H9 (cell line): ENCODE data around the gene C1orf94. TPM values are rescaled to one million over a fixed set of nuclear protein-coding genes. Genes with fewer than 3 reads are reported as not detected.

ENCODE experiments used
- DNase-seq: peaks from one replicate; pipeline ENCODE4 v3.0.0-alpha.2; 2017
- H2AFZ ChIP-seq: one replicate; pipeline ENCODE4 v1.6.1; 2013; ENCODE audit warnings: mild to moderate bottlenecking, low read length, control low read depth, moderate library complexity
- H2AK5ac ChIP-seq: 2 replicates; pipeline ENCODE4 v1.6.1; 2013; ENCODE audit warnings: low read length, control low read depth, mixed read lengths; ENCODE audit not compliant: insufficient read length
- H2BK120ac ChIP-seq: one replicate; pipeline ENCODE4 v1.6.1; 2013; ENCODE audit warnings: low read depth, mild to moderate bottlenecking, low read length, control low read depth, inconsistent platforms; ENCODE audit not compliant: poor library complexity, severe bottlenecking
- H2BK12ac ChIP-seq: 2 replicates; pipeline ENCODE4 v1.6.1; 2013; ENCODE audit warnings: low read length, control low read depth, mixed read lengths, low read depth; ENCODE audit not compliant: insufficient read length
- H2BK15ac ChIP-seq: 2 replicates; pipeline ENCODE4 v1.6.1; 2013; ENCODE audit warnings: low read depth, low read length, control low read depth
- H2BK20ac ChIP-seq: one replicate; pipeline ENCODE4 v1.6.1; 2013; ENCODE audit warnings: low read depth, mild to moderate bottlenecking, low read length, control low read depth, inconsistent platforms; ENCODE audit not compliant: poor library complexity, severe bottlenecking
- H2BK5ac ChIP-seq: 2 replicates; pipeline ENCODE4 v1.6.1; 2013; ENCODE audit warnings: low read length, control low read depth, mixed read lengths; ENCODE audit not compliant: insufficient read length
- H3K14ac ChIP-seq: 2 replicates; pipeline ENCODE4 v1.6.1; 2013; ENCODE audit warnings: low read length, control low read depth; ENCODE audit not compliant: insufficient read depth
- H3K18ac ChIP-seq: 2 replicates; pipeline ENCODE4 v1.6.1; 2013; ENCODE audit warnings: low read depth, mild to moderate bottlenecking, mixed read lengths, low read length, control low read depth; ENCODE audit not compliant: insufficient read length
- H3K23ac ChIP-seq: 2 replicates; pipeline ENCODE4 v1.6.1; 2013; ENCODE audit warnings: low read length, control low read depth, mixed read lengths, low read depth; ENCODE audit not compliant: insufficient read length
- H3K23me2 ChIP-seq: 2 replicates; pipeline ENCODE4 v1.6.1; 2013; ENCODE audit warnings: low read depth, mild to moderate bottlenecking, mixed read lengths, low read length, control low read depth; ENCODE audit not compliant: insufficient read length, poor library complexity, severe bottlenecking
- H3K27ac ChIP-seq: 2 replicates; pipeline ENCODE4 v1.5.1; 2013; ENCODE audit warnings: low read length, control low read depth, mixed read lengths, low read depth; ENCODE audit not compliant: insufficient read length
- H3K27me3 ChIP-seq: 2 replicates; pipeline ENCODE4 v1.6.1; 2013; ENCODE audit warnings: low read length, control low read depth, inconsistent platforms; ENCODE audit not compliant: insufficient read depth
- H3K4ac ChIP-seq: 2 replicates; pipeline ENCODE4 v1.6.1; 2013; ENCODE audit warnings: low read depth, mild to moderate bottlenecking, control low read depth, inconsistent platforms, low read length, moderate library complexity
- H3K4me1 ChIP-seq: 2 replicates; pipeline ENCODE4 v1.6.1; 2013; ENCODE audit warnings: low read length, control low read depth, inconsistent platforms; ENCODE audit not compliant: insufficient read depth
- H3K4me2 ChIP-seq: 2 replicates; pipeline ENCODE4 v1.6.1; 2013; ENCODE audit warnings: low read length, control low read depth, mixed read lengths; ENCODE audit not compliant: insufficient read length, insufficient read depth
- H3K56ac ChIP-seq: 2 replicates; pipeline ENCODE4 v1.6.1; 2013; ENCODE audit warnings: low read depth, mild to moderate bottlenecking, mixed read lengths, low read length, control low read depth; ENCODE audit not compliant: insufficient read length
- H3K79me1 ChIP-seq: 2 replicates; pipeline ENCODE4 v1.6.1; 2013; ENCODE audit warnings: low read depth, mild to moderate bottlenecking, moderate library complexity, low read length, control low read depth, inconsistent platforms; ENCODE audit not compliant: insufficient read depth, poor library complexity, severe bottlenecking
- H3K79me2 ChIP-seq: 2 replicates; pipeline ENCODE4 v1.6.1; 2013; ENCODE audit warnings: low read length, control low read depth, inconsistent platforms; ENCODE audit not compliant: insufficient read depth
- H3K9ac ChIP-seq: 2 replicates; pipeline ENCODE4 v1.6.1; 2013; ENCODE audit warnings: low read length, control low read depth, mixed read lengths; ENCODE audit not compliant: insufficient read length; ENCODE audit errors: extremely low read depth
- H3K9me3 ChIP-seq: one replicate; pipeline ENCODE4 v1.6.1; 2013; ENCODE audit warnings: low read depth, low read length, inconsistent platforms; ENCODE audit not compliant: control insufficient read depth
- H3T11ph ChIP-seq: one replicate; pipeline ENCODE4 v1.6.1; 2013; ENCODE audit warnings: mild to moderate bottlenecking, low read length, control low read depth, inconsistent platforms
- H4K20me1 ChIP-seq: one replicate; pipeline ENCODE4 v1.6.1; 2013; ENCODE audit not compliant: control insufficient read depth, insufficient read length, insufficient read depth
- H4K5ac ChIP-seq: 2 replicates; pipeline ENCODE4 v1.6.1; 2013; ENCODE audit warnings: low read depth, mild to moderate bottlenecking, mixed read lengths, low read length, control low read depth; ENCODE audit not compliant: insufficient read length
- H4K8ac ChIP-seq: replicated peaks from 2 replicates; pipeline ENCODE4 v1.6.1; 2013; ENCODE audit warnings: low read length, control low read depth, mixed read lengths, low read depth; ENCODE audit not compliant: insufficient read length
- H4K91ac ChIP-seq: 2 replicates; pipeline ENCODE4 v1.6.1; 2013; ENCODE audit warnings: low read depth, mild to moderate bottlenecking, moderate library complexity, mixed read lengths, low read length, control low read depth; ENCODE audit not compliant: insufficient read length
- H3K27ac Mint-ChIP-seq, 3 experiments: 2 replicates in 2 of 3; 3 replicates in 1 of 3; pipeline ENCODE4 v1.8.0; 2020 to 2021; ENCODE audit warnings: mixed read lengths in 3 of 3, mild to moderate bottlenecking in 1 of 3, moderate library complexity in 1 of 3
- H3K27me3 Mint-ChIP-seq: 2 replicates; pipeline ENCODE4 v1.8.0; 2021; ENCODE audit warnings: low read depth, mild to moderate bottlenecking, moderate library complexity, mixed read lengths
- H3K36me3 Mint-ChIP-seq, 3 experiments: 2 replicates in 2 of 3; 3 replicates in 1 of 3; pipeline ENCODE4 v1.8.0; 2020 to 2021; ENCODE audit warnings: low read depth in 3 of 3, mixed read lengths in 3 of 3; ENCODE audit not compliant: insufficient read depth in 1 of 3
- H3K4me1 Mint-ChIP-seq, 2 experiments: 2 replicates each; pipeline ENCODE4 v1.8.0; 2020; ENCODE audit warnings: mixed read lengths in 2 of 2
- H3K4me3 Mint-ChIP-seq, 2 experiments: 2 replicates in 1 of 2; 3 replicates in 1 of 2; pipeline ENCODE4 v1.8.0; 2020 to 2021; ENCODE audit warnings: mild to moderate bottlenecking in 2 of 2, mixed read lengths in 2 of 2, moderate library complexity in 1 of 2
- H3K9me3 Mint-ChIP-seq, 2 experiments: 2 replicates in 1 of 2; 3 replicates in 1 of 2; pipeline ENCODE4 v1.8.0; 2020; ENCODE audit warnings: mild to moderate bottlenecking in 2 of 2, mixed read lengths in 2 of 2, moderate library complexity in 1 of 2
- CTCF ChIP-seq: fragments of 200-600 bp; sonication (generic); conservative IDR thresholded peaks from 3 replicates; pipeline ENCODE4 v1.8.0; 2021; ENCODE audit warnings: antibody characterized with exemption, mild to moderate bottlenecking
- WGBS: extraction: QIAGEN DNeasy Blood & Tissue Kit; methylation state at CpG from one replicate; pipeline ENCODE4 v1.1.7; 2013; ENCODE audit warnings: missing lambda C conversion rate, low lambda C conversion rate, mixed read lengths; ENCODE audit not compliant: insufficient read length; ENCODE audit errors: extremely low coverage; 5-methylcytosine and 5-hydroxymethylcytosine counted together
- total RNA-seq: library from RNA; stranded (reverse); gene quantifications from 2 replicates; pipeline ENCODE4 v1.2.1, GENCODE V29; 2021

The C1orf94 gene
- total RNA-seq, 1 experiment from 2014 or later, result 0.98 TPM

- no peaks in the 10 kb centered on the region for H3K79me1 ChIP-seq
- no peak overlapping the region for H3K56ac ChIP-seq
- no peak overlapping the region for H4K91ac ChIP-seq
- Mint-ChIP-seq H3K27me3 (no peaks in the 10 kb centered on the region; the same call in 1 of the 2 replicates), H3K4me1 (no peaks in the 10 kb centered on the region), H3K4me3 (no peak overlapping the region), H3K36me3 (no peaks in the 10 kb centered on the region), H3K9me3 (no peaks in the 10 kb centered on the region), H3K27ac (no peak overlapping the region)
- H3K9me3 ChIP-seq, result no peaks in the 10 kb centered on the region
- no peaks in the 10 kb centered on the region for H4K20me1 ChIP-seq
- no peaks in the 10 kb centered on the region for H3K23me2 ChIP-seq
- no peak overlapping the region for H2BK12ac ChIP-seq
- no peak overlapping the region for H3K9ac ChIP-seq
- H4K5ac ChIP-seq, result no peak overlapping the region
- no peak overlapping the region for H2BK15ac ChIP-seq
- H3K4me1 ChIP-seq, result no peaks in the 10 kb centered on the region
- H3T11ph ChIP-seq, result no peak overlapping the region
- H3K18ac ChIP-seq, result no peak overlapping the region
- H2BK20ac ChIP-seq, result no peak overlapping the region
- H3K14ac ChIP-seq, result no peak overlapping the region
- H3K23ac ChIP-seq, result no peak overlapping the region
- no peaks in the 10 kb centered on the region for H3K79me2 ChIP-seq
- H3K27me3 ChIP-seq, result no peaks in the 10 kb centered on the region
- WGBS, result no CpG with 5 or more reads among the region's 4 CpGs
- no peak overlapping the region for H3K27ac ChIP-seq
- no peak for TF ChIP-seq CTCF
- no peak overlapping the region for H2BK5ac ChIP-seq
- DNase-seq, result no peak
- H2BK120ac ChIP-seq, result no peak overlapping the region
- no peak overlapping the region for H4K8ac ChIP-seq
- H2AFZ ChIP-seq, result no peak overlapping the region
- H3K4ac ChIP-seq, result no peak overlapping the region
- H3K4me2 ChIP-seq, result no peak overlapping the region
- H2AK5ac ChIP-seq, result no peak overlapping the region
These were observed 36.0 kb downstream of the C1orf94 start for GRCh38 chr1:34212673-34213072.
